H9 (cell line): ENCODE measurements around the gene SLC17A2. TPM values are rescaled to one million over a fixed set of nuclear protein-coding genes. Genes with fewer than 3 reads are reported as not detected.

Experiments used
- DNase-seq: peaks from one replicate; pipeline ENCODE4 v3.0.0-alpha.2; 2017
- H2AFZ ChIP-seq: one replicate; pipeline ENCODE4 v1.6.1; 2013; ENCODE audit warnings: mild to moderate bottlenecking, low read length, control low read depth, moderate library complexity
- H2AK5ac ChIP-seq: 2 replicates; pipeline ENCODE4 v1.6.1; 2013; ENCODE audit warnings: low read length, control low read depth, mixed read lengths; ENCODE audit not compliant: insufficient read length
- H2BK120ac ChIP-seq: one replicate; pipeline ENCODE4 v1.6.1; 2013; ENCODE audit warnings: low read depth, mild to moderate bottlenecking, low read length, control low read depth, inconsistent platforms; ENCODE audit not compliant: poor library complexity, severe bottlenecking
- H2BK12ac ChIP-seq: 2 replicates; pipeline ENCODE4 v1.6.1; 2013; ENCODE audit warnings: low read length, control low read depth, mixed read lengths, low read depth; ENCODE audit not compliant: insufficient read length
- H2BK15ac ChIP-seq: 2 replicates; pipeline ENCODE4 v1.6.1; 2013; ENCODE audit warnings: low read depth, low read length, control low read depth
- H2BK20ac ChIP-seq: one replicate; pipeline ENCODE4 v1.6.1; 2013; ENCODE audit warnings: low read depth, mild to moderate bottlenecking, low read length, control low read depth, inconsistent platforms; ENCODE audit not compliant: poor library complexity, severe bottlenecking
- H2BK5ac ChIP-seq: 2 replicates; pipeline ENCODE4 v1.6.1; 2013; ENCODE audit warnings: low read length, control low read depth, mixed read lengths; ENCODE audit not compliant: insufficient read length
- H3K14ac ChIP-seq: 2 replicates; pipeline ENCODE4 v1.6.1; 2013; ENCODE audit warnings: low read length, control low read depth; ENCODE audit not compliant: insufficient read depth
- H3K18ac ChIP-seq: 2 replicates; pipeline ENCODE4 v1.6.1; 2013; ENCODE audit warnings: low read depth, mild to moderate bottlenecking, mixed read lengths, low read length, control low read depth; ENCODE audit not compliant: insufficient read length
- H3K23ac ChIP-seq: 2 replicates; pipeline ENCODE4 v1.6.1; 2013; ENCODE audit warnings: low read length, control low read depth, mixed read lengths, low read depth; ENCODE audit not compliant: insufficient read length
- H3K23me2 ChIP-seq: 2 replicates; pipeline ENCODE4 v1.6.1; 2013; ENCODE audit warnings: low read depth, mild to moderate bottlenecking, mixed read lengths, low read length, control low read depth; ENCODE audit not compliant: insufficient read length, poor library complexity, severe bottlenecking
- H3K27ac ChIP-seq: 2 replicates; pipeline ENCODE4 v1.5.1; 2013; ENCODE audit warnings: low read length, control low read depth, mixed read lengths, low read depth; ENCODE audit not compliant: insufficient read length
- H3K27me3 ChIP-seq: 2 replicates; pipeline ENCODE4 v1.6.1; 2013; ENCODE audit warnings: low read length, control low read depth, inconsistent platforms; ENCODE audit not compliant: insufficient read depth
- H3K4ac ChIP-seq: 2 replicates; pipeline ENCODE4 v1.6.1; 2013; ENCODE audit warnings: low read depth, mild to moderate bottlenecking, control low read depth, inconsistent platforms, low read length, moderate library complexity
- H3K4me1 ChIP-seq: 2 replicates; pipeline ENCODE4 v1.6.1; 2013; ENCODE audit warnings: low read length, control low read depth, inconsistent platforms; ENCODE audit not compliant: insufficient read depth
- H3K4me2 ChIP-seq: 2 replicates; pipeline ENCODE4 v1.6.1; 2013; ENCODE audit warnings: low read length, control low read depth, mixed read lengths; ENCODE audit not compliant: insufficient read length, insufficient read depth
- H3K56ac ChIP-seq: 2 replicates; pipeline ENCODE4 v1.6.1; 2013; ENCODE audit warnings: low read depth, mild to moderate bottlenecking, mixed read lengths, low read length, control low read depth; ENCODE audit not compliant: insufficient read length
- H3K79me1 ChIP-seq: 2 replicates; pipeline ENCODE4 v1.6.1; 2013; ENCODE audit warnings: low read depth, mild to moderate bottlenecking, moderate library complexity, low read length, control low read depth, inconsistent platforms; ENCODE audit not compliant: insufficient read depth, poor library complexity, severe bottlenecking
- H3K79me2 ChIP-seq: 2 replicates; pipeline ENCODE4 v1.6.1; 2013; ENCODE audit warnings: low read length, control low read depth, inconsistent platforms; ENCODE audit not compliant: insufficient read depth
- H3K9ac ChIP-seq: 2 replicates; pipeline ENCODE4 v1.6.1; 2013; ENCODE audit warnings: low read length, control low read depth, mixed read lengths; ENCODE audit not compliant: insufficient read length; ENCODE audit errors: extremely low read depth
- H3K9me3 ChIP-seq: one replicate; pipeline ENCODE4 v1.6.1; 2013; ENCODE audit warnings: low read depth, low read length, inconsistent platforms; ENCODE audit not compliant: control insufficient read depth
- H3T11ph ChIP-seq: one replicate; pipeline ENCODE4 v1.6.1; 2013; ENCODE audit warnings: mild to moderate bottlenecking, low read length, control low read depth, inconsistent platforms
- H4K20me1 ChIP-seq: one replicate; pipeline ENCODE4 v1.6.1; 2013; ENCODE audit not compliant: control insufficient read depth, insufficient read length, insufficient read depth
- H4K5ac ChIP-seq: 2 replicates; pipeline ENCODE4 v1.6.1; 2013; ENCODE audit warnings: low read depth, mild to moderate bottlenecking, mixed read lengths, low read length, control low read depth; ENCODE audit not compliant: insufficient read length
- H4K8ac ChIP-seq: replicated peaks from 2 replicates; pipeline ENCODE4 v1.6.1; 2013; ENCODE audit warnings: low read length, control low read depth, mixed read lengths, low read depth; ENCODE audit not compliant: insufficient read length
- H4K91ac ChIP-seq: 2 replicates; pipeline ENCODE4 v1.6.1; 2013; ENCODE audit warnings: low read depth, mild to moderate bottlenecking, moderate library complexity, mixed read lengths, low read length, control low read depth; ENCODE audit not compliant: insufficient read length
- H3K27ac Mint-ChIP-seq, 3 experiments: 2 replicates in 2 of 3; 3 replicates in 1 of 3; pipeline ENCODE4 v1.8.0; 2020 to 2021; ENCODE audit warnings: mixed read lengths in 3 of 3, mild to moderate bottlenecking in 1 of 3, moderate library complexity in 1 of 3
- H3K27me3 Mint-ChIP-seq: 2 replicates; pipeline ENCODE4 v1.8.0; 2021; ENCODE audit warnings: low read depth, mild to moderate bottlenecking, moderate library complexity, mixed read lengths
- H3K36me3 Mint-ChIP-seq, 3 experiments: 2 replicates in 2 of 3; 3 replicates in 1 of 3; pipeline ENCODE4 v1.8.0; 2020 to 2021; ENCODE audit warnings: low read depth in 3 of 3, mixed read lengths in 3 of 3; ENCODE audit not compliant: insufficient read depth in 1 of 3
- H3K4me1 Mint-ChIP-seq, 2 experiments: 2 replicates each; pipeline ENCODE4 v1.8.0; 2020; ENCODE audit warnings: mixed read lengths in 2 of 2
- H3K4me3 Mint-ChIP-seq, 2 experiments: 2 replicates in 1 of 2; 3 replicates in 1 of 2; pipeline ENCODE4 v1.8.0; 2020 to 2021; ENCODE audit warnings: mild to moderate bottlenecking in 2 of 2, mixed read lengths in 2 of 2, moderate library complexity in 1 of 2
- H3K9me3 Mint-ChIP-seq, 2 experiments: 2 replicates in 1 of 2; 3 replicates in 1 of 2; pipeline ENCODE4 v1.8.0; 2020; ENCODE audit warnings: mild to moderate bottlenecking in 2 of 2, mixed read lengths in 2 of 2, moderate library complexity in 1 of 2
- WGBS: extraction: QIAGEN DNeasy Blood & Tissue Kit; methylation state at CpG from one replicate; pipeline ENCODE4 v1.1.7; 2013; ENCODE audit warnings: missing lambda C conversion rate, low lambda C conversion rate, mixed read lengths; ENCODE audit not compliant: insufficient read length; ENCODE audit errors: extremely low coverage; 5-methylcytosine and 5-hydroxymethylcytosine counted together
- total RNA-seq: library from RNA; stranded (reverse); gene quantifications from 2 replicates; pipeline ENCODE4 v1.2.1, GENCODE V29; 2021
- TF ChIP-seq, protein P1 (sequence below): fragments of 200-600 bp; sonication (generic); conservative IDR thresholded peaks from 3 replicates; pipeline ENCODE4 v1.8.0; 2021; ENCODE audit warnings: antibody characterized with exemption, mild to moderate bottlenecking

SLC17A2 gene
- total RNA-seq, 1 experiment from 2014 or later = not detected

DNA sequence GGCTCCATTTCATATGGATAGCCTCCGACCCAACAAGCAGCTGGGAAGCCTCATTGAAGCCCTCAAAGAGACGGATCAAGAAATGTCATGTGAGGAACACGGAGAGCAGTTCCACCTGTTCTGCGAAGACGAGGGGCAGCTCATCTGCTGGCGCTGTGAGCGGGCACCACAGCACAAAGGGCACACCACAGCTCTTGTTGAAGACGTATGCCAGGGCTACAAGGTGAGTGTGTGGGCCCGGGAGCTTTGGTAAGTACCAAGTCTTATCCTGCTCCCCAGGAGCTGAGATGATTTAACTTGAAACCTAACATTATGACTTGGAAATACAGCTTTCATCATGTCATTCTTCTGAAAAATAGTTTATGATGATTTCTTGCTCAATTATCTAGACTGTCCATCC, 36.2 kb upstream of the SLC17A2 start:
- Histone ChIP-seq H3K4me1 (peaks cover 10% of the 10 kb centered on the region), H4K91ac (no peak overlapping the region), H3K27ac (no peak overlapping the region), H3K9me3 (no peaks in the 10 kb centered on the region), H3K18ac (no peak overlapping the region), H2BK20ac (no peak overlapping the region), H3K79me2 (no peaks in the 10 kb centered on the region), H3K14ac (no peak overlapping the region), H2AK5ac (no peak overlapping the region), H2AFZ (no peak overlapping the region), H3K79me1 (no peaks in the 10 kb centered on the region), H3K4ac (no peak overlapping the region), H3T11ph (no peak overlapping the region), H3K56ac (no peak overlapping the region), H4K20me1 (no peaks in the 10 kb centered on the region), H4K8ac (no peak overlapping the region), H3K4me2 (no peak overlapping the region), H3K9ac (no peak overlapping the region), H3K23me2 (no peaks in the 10 kb centered on the region), H3K23ac (no peak overlapping the region), H2BK15ac (no peak overlapping the region), H4K5ac (no peak overlapping the region), H2BK5ac (no peak overlapping the region), H2BK12ac (no peak overlapping the region), H3K27me3 (no peaks in the 10 kb centered on the region; the same call in 1 of the 2 replicates), H2BK120ac (no peak overlapping the region)
- TF ChIP-seq, protein P1, sequence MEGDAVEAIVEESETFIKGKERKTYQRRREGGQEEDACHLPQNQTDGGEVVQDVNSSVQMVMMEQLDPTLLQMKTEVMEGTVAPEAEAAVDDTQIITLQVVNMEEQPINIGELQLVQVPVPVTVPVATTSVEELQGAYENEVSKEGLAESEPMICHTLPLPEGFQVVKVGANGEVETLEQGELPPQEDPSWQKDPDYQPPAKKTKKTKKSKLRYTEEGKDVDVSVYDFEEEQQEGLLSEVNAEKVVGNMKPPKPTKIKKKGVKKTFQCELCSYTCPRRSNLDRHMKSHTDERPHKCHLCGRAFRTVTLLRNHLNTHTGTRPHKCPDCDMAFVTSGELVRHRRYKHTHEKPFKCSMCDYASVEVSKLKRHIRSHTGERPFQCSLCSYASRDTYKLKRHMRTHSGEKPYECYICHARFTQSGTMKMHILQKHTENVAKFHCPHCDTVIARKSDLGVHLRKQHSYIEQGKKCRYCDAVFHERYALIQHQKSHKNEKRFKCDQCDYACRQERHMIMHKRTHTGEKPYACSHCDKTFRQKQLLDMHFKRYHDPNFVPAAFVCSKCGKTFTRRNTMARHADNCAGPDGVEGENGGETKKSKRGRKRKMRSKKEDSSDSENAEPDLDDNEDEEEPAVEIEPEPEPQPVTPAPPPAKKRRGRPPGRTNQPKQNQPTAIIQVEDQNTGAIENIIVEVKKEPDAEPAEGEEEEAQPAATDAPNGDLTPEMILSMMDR = no peak
- peaks cover 11% of the 10 kb centered on the region for H3K27me3 Mint-ChIP-seq
- peaks cover 45 to 53% of the 10 kb centered on the region in 2 experiments for H3K4me1 Mint-ChIP-seq
- WGBS = no CpG with 5 or more reads among the region's 9 CpGs
- peaks cover 10 to 25% (median 23%) of the 10 kb centered on the region in 3 experiments for H3K36me3 Mint-ChIP-seq
- no peaks in the 10 kb centered on the region; a peak in 1 of 5 replicates for H3K9me3 Mint-ChIP-seq
- DNase-seq = no peak
- no peak overlapping the region for H3K4me3 Mint-ChIP-seq
- H3K27ac Mint-ChIP-seq = no peak overlapping the region
